ENCODE measurements around the gene DLG2.

Gene DLG2

DNA sequence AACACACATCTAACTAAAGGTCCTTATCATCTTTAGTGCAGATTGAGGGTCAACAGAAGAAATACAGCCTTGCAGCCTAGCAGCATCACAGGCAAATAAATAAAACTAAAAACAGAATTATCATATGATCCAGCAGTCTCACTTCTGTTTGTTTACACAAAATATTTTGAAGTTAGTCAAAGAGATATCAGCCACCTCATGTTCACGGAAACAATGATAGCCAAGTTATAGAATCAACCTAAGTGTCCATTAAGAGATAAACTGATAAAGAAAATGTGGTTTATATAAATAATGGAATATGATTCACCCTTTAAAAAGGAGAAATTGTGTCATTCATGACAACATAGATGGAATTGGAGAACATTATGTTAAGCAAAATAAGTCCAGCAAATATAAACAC, 1602.9 kb downstream of the DLG2 start:
- no peak for DNase-seq (ENCODE audit: low read depth)
- H3K4me3 ChIP-seq (ENCODE audit: low read depth, low read length): no peak overlapping the region
- TF ChIP-seq, protein P1, sequence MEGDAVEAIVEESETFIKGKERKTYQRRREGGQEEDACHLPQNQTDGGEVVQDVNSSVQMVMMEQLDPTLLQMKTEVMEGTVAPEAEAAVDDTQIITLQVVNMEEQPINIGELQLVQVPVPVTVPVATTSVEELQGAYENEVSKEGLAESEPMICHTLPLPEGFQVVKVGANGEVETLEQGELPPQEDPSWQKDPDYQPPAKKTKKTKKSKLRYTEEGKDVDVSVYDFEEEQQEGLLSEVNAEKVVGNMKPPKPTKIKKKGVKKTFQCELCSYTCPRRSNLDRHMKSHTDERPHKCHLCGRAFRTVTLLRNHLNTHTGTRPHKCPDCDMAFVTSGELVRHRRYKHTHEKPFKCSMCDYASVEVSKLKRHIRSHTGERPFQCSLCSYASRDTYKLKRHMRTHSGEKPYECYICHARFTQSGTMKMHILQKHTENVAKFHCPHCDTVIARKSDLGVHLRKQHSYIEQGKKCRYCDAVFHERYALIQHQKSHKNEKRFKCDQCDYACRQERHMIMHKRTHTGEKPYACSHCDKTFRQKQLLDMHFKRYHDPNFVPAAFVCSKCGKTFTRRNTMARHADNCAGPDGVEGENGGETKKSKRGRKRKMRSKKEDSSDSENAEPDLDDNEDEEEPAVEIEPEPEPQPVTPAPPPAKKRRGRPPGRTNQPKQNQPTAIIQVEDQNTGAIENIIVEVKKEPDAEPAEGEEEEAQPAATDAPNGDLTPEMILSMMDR (conservative IDR thresholded peaks at IDR 0.05; ENCODE audit: low read depth, low read length): no peak

DNA sequence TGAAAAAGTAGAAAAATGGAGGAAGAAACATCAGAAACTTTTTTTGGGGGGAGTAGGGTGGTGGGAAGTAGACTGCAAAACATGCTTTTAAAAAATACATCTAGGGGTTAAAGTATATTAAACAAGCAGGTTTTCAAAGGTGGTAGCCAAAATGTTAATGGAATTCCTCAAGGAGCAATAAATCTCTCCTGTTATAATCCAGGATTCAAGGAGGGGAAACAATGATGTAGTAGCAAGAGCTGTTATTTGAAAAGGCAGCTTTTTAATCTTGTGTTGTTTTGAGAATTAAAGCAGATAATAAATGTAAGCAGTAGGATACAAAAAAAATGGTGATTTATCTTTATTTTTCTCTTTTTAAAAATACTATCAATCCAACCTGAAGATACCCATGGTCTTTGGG, 1604.4 kb downstream of the DLG2 start:
- TF ChIP-seq, protein P1 (conservative IDR thresholded peaks at IDR 0.05; ENCODE audit: low read depth, low read length): no peak
- H3K4me3 ChIP-seq (ENCODE audit: low read depth, low read length): no peak overlapping the region
- DNase-seq (ENCODE audit: low read depth): no peak

GRCh38 chr11:84022201-84022600, 1604.9 kb downstream of the DLG2 start:
- peak; percentile 30 for DNase-seq (ENCODE audit: low read depth)
- no peak overlapping the region for H3K4me3 ChIP-seq (ENCODE audit: low read depth, low read length)
- TF ChIP-seq, protein P1 (conservative IDR thresholded peaks at IDR 0.05; ENCODE audit: low read depth, low read length): no peak

DNA sequence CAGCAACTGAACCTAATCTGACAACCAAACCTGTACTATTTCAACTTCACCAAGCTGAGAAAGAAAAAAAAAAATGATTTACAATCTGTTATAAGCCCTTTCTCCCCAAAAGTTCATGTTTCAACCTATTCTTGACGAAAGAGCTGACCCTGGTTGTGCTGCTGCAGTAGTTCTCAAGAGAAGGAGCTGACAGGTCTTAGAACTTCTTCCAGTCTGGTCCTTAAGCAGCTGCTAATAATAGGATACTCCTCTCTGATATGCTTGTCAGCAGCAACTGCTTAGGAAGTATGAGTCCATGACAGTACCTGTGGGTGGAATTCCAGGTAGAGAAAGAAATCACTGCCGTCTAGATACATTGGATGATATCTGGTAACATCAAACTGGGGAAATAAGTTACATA, 1605.9 kb downstream of the DLG2 start:
- TF ChIP-seq, protein P1 (conservative IDR thresholded peaks at IDR 0.05; ENCODE audit: low read depth, low read length): no peak
- DNase-seq (ENCODE audit: low read depth): peak; percentile 47
- no peak overlapping the region for H3K4me3 ChIP-seq (ENCODE audit: low read depth, low read length)

DNA sequence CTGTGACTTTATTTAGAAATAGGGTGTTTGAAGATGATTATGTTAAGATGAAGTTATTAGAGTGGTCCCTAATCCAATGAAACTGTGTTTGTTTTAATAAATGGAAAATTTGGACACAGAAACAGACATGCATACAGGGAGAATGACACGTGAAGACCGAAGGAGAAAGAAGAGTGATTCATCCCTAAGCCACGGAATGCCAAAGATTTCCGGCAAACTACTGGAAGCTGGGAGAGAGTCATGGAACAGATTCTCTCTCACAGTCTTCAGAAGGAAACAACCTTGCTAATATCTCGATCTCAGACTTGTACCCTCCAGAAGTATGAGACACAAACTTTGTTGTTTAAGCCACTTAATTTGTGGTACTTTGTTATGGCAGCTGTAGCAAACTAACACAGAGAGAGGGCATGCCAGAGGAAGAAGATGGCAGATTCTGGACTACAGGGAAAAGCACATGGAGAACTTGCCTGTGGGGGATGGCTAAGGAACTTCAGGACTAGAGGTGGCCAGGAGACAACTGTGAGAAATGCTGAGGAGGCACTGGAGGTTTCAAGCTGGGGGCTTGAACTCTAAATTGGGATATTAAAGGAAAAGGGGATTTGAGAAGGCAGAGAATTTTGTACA, 1607.5 kb downstream of the DLG2 start:
- DNase-seq (ENCODE audit: low read depth): peak; percentile 81
- TF ChIP-seq, protein P1 (conservative IDR thresholded peaks at IDR 0.05; ENCODE audit: low read depth, low read length): no peak
- no peak overlapping the region for H3K4me3 ChIP-seq (ENCODE audit: low read depth, low read length)

GRCh38 chr11:84014539-84014938, 1612.6 kb downstream of the DLG2 start:
- DNase-seq (ENCODE audit: low read depth): no peak
- TF ChIP-seq, protein P1 (conservative IDR thresholded peaks at IDR 0.05; ENCODE audit: low read depth, low read length): no peak
- H3K4me3 ChIP-seq (ENCODE audit: low read depth, low read length): no peak overlapping the region

- TF ChIP-seq, protein P1 (conservative IDR thresholded peaks at IDR 0.05; ENCODE audit: low read depth, low read length): no peak
- H3K4me3 ChIP-seq (ENCODE audit: low read depth, low read length): no peak overlapping the region
These were observed 1614.8 kb downstream of the DLG2 start for GRCh38 chr11:84012171-84012826.

More at GRCh38 chr11:84012171-84012826, 1614.8 kb downstream of the DLG2 start:
- peak; percentile 69 for DNase-seq (ENCODE audit: low read depth)

Measured in choroid plexus epithelial cell (primary cell).